Upper lobe of left lung (tissue), 4 donors: ENCODE data around the gene MAP2.

ENCODE experiments used
- CTCF ChIP-seq, 6 experiments: fragments of 450-650 bp in 4 of 6; fragments of 200-600 bp in 2 of 6; sonication (generic) in 2 of 6; IDR thresholded peaks; one replicate each; pipeline ENCODE4 v1.5.1; 2016 to 2019; ENCODE audit warnings: antibody characterized with exemption in 6 of 6
- POLR2A ChIP-seq, 4 donors: fragments of 450-650 bp; IDR thresholded peaks; one replicate each; pipeline ENCODE4 v1.5.1; 2016 to 2017; ENCODE audit warnings: antibody characterized with exemption in 4 of 4, mild to moderate bottlenecking in 2 of 4

- TF ChIP-seq CTCF (IDR thresholded peaks at IDR 0.05) (no peak), POLR2A (IDR thresholded peaks at IDR 0.05) (no peak)
Measured at GRCh38 chr2:209614690-209615369, 191.0 kb downstream of the MAP2 start.
